Dedifferentiated amniotic fluid mesenchymal stem cell (primary cell): Measurements from ENCODE around the gene GALNS.

Experiments used
- DNase-seq: peaks from one replicate; pipeline ENCODE4 v3.0.0-alpha.2; 2016; ENCODE audit errors: extremely low spot score

GALNS gene

GRCh38 chr16:88876942-88877526 lies 20.3 kb upstream of the GALNS start:
- no peak for DNase-seq

DNA sequence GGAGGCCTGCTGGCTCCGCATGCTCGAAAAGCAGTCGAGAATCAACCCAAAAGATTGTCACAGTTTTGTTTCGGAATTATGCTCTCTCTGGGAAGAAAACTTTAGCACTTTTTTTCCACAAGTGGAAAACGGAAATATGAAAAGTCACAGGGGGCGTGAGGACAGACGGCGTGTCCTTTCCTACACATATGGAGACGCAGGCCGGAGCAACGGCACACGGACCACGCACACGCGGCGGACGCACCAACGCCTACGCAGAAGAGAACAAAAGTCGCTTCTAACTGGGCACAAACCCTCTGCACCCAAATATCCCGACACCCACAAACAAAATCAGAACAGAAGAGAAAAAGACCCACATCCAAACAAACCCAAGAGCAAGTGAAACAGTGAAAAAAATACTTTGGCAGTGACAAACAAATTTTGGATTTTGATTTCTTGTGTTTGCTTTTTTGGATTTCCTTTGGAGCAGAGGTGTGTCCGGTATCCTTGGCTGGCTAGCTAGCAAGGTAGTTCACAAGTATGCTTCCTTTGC lies 19.0 kb upstream of the GALNS start:
- DNase-seq = no peak

- DNase-seq = no peak
These were observed 18.3 kb upstream of the GALNS start for GRCh38 chr16:88874938-88875599.

DNA sequence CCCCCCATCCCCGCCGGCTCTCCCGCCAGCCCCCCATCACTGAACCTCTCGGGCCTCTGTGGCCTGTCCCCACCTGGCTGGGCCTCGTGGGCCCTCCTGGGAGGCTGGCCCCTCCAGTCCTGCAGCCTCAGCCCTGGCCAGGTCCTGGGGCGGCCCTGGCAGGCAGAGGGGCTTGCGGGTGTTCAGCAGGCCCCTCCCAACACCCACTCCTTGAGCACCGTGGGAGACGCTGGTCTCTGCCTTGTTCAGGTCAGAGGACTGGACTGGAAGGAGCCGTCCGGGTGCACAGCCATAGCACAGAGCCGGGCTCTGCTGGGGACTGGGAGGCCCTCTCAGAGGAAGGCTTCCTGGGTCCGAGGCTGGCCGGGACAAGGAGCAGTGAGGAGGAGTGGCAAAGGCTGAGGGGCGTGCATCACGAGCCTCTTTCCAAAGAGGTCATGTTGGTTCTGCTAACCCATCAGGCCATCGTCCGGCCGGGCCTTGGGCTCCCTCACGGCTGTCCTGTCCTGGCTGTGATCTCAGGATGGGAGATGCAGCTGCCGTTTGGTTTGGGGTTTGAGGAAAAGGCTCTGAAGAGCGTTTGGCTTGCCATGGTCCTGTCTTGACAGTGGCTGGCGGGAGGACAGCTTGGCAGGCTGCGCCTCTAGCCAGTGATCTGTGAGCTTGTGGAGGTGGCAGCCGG lies 16.0 kb upstream of the GALNS start:
- DNase-seq = no peak

GRCh38 chr16:88871730-88872416 lies 15.1 kb upstream of the GALNS start:
- DNase-seq = no peak

DNA sequence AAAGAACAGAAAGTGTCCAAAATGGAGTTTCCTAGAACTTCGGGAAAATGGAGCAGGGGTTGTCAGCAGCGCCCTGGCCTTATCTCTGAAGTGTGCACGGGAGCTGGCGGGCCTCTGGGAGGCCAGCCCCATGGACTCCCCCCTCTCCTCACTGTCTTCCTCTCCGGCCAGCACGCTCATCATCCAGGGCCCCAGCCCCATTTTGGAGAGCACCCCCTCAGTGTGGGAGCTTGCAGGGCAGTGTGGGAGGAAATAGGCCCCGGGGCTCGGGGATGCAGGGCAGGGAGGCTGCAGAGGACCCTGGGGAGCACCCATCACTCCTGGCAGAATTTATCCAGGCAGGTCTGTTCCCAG lies 14.6 kb upstream of the GALNS start:
- DNase-seq = no peak

GRCh38 chr16:88870608-88871348 lies 14.0 kb upstream of the GALNS start:
- no peak for DNase-seq

DNA sequence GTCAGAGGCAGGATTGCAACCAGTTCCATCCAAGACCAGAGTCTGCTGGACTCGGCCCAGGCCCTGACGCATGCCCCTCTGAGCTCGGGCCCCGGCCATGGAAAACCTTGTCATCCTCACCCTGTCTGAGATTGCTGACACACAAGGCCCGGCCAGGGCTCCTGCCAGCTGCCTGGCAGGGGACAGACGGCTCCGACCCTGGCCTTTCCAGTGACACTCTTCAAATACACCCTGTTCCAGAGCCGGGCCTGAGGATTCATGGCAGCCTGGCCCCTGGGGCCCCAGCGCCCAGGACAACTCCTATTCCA lies 12.9 kb upstream of the GALNS start:
- no peak for DNase-seq

GRCh38 chr16:88868974-88869672 lies 12.4 kb upstream of the GALNS start:
- no peak for DNase-seq

- DNase-seq = no peak
These were observed 11.0 kb upstream of the GALNS start for GRCh38 chr16:88867581-88868246.

DNA sequence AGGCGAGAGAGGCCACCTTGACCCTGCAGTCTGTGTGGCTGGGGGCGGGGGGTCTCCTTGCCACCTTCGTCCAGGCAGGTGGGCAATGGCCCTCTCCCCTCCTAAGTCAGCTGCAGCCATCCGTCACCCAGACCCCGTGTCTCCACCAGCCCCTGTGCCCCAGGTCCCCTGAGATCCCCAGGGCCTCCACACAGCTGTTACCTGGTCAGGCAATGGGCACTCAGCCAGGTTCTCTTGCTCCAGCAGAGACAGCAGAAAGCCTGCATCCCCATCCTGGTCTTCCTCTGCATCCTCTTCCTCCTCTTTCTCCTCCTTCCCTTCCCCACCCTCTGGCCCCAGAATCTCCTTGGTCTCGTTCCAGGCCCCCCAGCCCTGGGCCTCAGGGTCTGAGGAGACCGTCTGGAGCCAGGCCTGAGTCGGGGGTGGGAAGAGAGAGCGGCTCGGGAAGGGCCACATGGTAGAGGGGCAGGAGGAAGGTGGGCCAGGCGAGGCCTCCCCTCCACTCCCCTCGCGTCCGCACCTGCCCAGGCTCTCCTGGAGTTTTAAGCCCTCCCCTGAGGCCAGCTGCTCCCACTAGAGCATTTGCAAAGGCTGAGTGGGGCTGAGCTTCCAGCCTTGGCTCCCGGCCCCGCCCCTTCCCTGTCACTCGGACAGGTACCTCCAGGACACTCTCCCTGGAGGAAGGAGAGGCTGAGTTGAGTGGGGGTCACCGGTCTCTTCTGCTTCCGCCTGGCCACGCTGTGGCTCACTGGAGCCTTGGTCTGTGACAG lies 9.6 kb upstream of the GALNS start, which contains the start of gene PABPN1L:
TSS of gene PABPN1L (minus strand) at position 510 of the 770 bp plus-strand sequence. CDS start at position 456, 54 bp downstream.
- DNase-seq = no peak

- DNase-seq = no peak
These were observed 9.0 kb upstream of the GALNS start for GRCh38 chr16:88865742-88866141.

GRCh38 chr16:88865310-88865709 lies 8.6 kb upstream of the GALNS start:
- no peak for DNase-seq

DNA sequence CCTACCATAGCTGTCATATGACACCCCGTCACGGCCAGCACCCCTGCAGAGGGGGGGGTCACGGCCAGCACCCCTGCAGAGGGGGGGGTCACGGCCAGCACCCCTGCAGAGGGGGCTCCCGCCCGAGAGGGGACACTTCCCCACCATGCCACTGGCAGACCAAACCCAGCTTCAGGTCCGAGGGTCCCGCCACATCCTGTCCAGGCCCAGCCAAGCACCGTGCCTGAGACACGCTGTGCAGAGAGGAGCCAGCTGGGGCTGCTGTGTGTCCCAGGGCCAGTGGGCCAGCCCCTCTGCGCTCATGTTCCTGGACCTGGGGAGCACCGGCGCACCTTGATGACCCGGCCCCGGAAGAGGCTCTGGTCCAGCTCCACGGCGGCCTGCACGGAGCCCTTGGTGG lies 7.8 kb upstream of the GALNS start:
- no peak for DNase-seq

GRCh38 chr16:88864099-88864498 lies 7.4 kb upstream of the GALNS start:
- no peak for DNase-seq

GRCh38 chr16:88863426-88863825 lies 6.7 kb upstream of the GALNS start:
- no peak for DNase-seq

- no peak for DNase-seq
These were observed 6.2 kb upstream of the GALNS start for GRCh38 chr16:88862968-88863367.

DNA sequence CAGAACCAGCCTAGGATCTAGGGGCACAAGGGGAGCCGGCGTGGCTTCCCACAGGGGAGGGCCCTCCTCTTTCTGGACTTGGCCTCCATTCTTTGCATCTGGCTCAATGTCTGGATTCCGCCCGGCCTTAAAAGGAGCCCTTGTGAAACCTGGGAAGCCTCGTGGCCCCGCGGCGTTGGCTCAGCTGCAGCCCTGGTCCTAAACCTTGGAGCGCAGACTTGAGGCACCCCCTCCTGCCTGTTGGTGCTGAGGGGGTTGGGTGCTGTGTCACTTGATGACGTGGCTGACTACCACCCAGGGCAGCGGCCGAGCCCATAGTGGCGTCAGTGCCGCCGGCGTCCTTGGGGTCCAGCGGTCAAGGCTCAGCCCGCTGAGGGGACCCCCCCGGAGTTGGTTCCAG lies 4.6 kb upstream of the GALNS start:
- no peak for DNase-seq

GRCh38 chr16:88859381-88860091 lies 2.8 kb upstream of the GALNS start:
- DNase-seq = no peak
